ENCODE results near the gene SLCO1B1. TPM values are rescaled to one million over a fixed set of nuclear protein-coding genes. Genes with fewer than 3 reads are reported as not detected.

SLCO1B1 gene
- polyA plus RNA-seq, 1 of the 3 experiments (the other 2 are of a cell fraction), result not detected

DNA sequence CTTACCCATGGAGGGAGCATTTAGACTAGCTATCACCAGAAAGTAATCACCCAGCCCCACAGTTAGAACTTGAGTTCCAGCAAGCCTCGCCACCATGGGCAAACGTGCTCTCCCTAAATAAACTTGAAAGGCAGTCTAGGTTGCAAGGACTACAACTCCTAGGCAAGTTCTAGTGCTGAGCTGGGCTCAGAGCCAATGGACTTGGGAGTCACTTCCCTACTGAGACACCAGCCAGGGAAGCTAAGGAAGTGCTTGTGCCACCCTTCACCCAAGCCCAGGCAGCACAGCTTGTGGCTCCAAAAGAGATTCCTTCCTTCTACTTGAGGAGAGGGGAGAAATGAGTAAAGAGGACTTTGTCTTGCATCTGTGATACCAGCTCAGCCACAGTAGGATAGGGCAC, 145.8 kb downstream of the SLCO1B1 start (continued):
- TF ChIP-seq, protein P1, sequence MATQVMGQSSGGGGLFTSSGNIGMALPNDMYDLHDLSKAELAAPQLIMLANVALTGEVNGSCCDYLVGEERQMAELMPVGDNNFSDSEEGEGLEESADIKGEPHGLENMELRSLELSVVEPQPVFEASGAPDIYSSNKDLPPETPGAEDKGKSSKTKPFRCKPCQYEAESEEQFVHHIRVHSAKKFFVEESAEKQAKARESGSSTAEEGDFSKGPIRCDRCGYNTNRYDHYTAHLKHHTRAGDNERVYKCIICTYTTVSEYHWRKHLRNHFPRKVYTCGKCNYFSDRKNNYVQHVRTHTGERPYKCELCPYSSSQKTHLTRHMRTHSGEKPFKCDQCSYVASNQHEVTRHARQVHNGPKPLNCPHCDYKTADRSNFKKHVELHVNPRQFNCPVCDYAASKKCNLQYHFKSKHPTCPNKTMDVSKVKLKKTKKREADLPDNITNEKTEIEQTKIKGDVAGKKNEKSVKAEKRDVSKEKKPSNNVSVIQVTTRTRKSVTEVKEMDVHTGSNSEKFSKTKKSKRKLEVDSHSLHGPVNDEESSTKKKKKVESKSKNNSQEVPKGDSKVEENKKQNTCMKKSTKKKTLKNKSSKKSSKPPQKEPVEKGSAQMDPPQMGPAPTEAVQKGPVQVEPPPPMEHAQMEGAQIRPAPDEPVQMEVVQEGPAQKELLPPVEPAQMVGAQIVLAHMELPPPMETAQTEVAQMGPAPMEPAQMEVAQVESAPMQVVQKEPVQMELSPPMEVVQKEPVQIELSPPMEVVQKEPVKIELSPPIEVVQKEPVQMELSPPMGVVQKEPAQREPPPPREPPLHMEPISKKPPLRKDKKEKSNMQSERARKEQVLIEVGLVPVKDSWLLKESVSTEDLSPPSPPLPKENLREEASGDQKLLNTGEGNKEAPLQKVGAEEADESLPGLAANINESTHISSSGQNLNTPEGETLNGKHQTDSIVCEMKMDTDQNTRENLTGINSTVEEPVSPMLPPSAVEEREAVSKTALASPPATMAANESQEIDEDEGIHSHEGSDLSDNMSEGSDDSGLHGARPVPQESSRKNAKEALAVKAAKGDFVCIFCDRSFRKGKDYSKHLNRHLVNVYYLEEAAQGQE (IDR thresholded peaks at IDR 0.05; ENCODE audit: low read depth, low read length), result no peak
- TF ChIP-seq FOSL2 (IDR thresholded peaks at IDR 0.05; ENCODE audit: borderline replicate concordance, low read depth) (no peak), TCF12 (IDR thresholded peaks at IDR 0.05) (no peak), TEAD4 (IDR thresholded peaks at IDR 0.05; ENCODE audit: borderline replicate concordance, insufficient read depth) (no peak), MXI1 (IDR thresholded peaks at IDR 0.05; ENCODE audit: low read depth, low read length) (no peak), NRF1 (IDR thresholded peaks at IDR 0.05; ENCODE audit: low read depth, low read length) (no peak)
- TF ChIP-seq, protein P2, sequence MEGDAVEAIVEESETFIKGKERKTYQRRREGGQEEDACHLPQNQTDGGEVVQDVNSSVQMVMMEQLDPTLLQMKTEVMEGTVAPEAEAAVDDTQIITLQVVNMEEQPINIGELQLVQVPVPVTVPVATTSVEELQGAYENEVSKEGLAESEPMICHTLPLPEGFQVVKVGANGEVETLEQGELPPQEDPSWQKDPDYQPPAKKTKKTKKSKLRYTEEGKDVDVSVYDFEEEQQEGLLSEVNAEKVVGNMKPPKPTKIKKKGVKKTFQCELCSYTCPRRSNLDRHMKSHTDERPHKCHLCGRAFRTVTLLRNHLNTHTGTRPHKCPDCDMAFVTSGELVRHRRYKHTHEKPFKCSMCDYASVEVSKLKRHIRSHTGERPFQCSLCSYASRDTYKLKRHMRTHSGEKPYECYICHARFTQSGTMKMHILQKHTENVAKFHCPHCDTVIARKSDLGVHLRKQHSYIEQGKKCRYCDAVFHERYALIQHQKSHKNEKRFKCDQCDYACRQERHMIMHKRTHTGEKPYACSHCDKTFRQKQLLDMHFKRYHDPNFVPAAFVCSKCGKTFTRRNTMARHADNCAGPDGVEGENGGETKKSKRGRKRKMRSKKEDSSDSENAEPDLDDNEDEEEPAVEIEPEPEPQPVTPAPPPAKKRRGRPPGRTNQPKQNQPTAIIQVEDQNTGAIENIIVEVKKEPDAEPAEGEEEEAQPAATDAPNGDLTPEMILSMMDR (IDR thresholded peaks at IDR 0.05), result no peak

Other genes starting within 250 kb of the SLCO1B1 start
- gene SLCO1A2, start 203.7 kb downstream of the SLCO1B1 start, polyA plus RNA-seq (2012; rRNA removed), result under 0.01 TPM in 1 of 2 replicates, not detected in the other
- 0.42 TPM in 1 of 2 replicates, not detected in the other for gene IAPP, start 241.7 kb downstream of the SLCO1B1 start, polyA plus RNA-seq (2012; rRNA removed)

Data from SK-N-SH (cell line).